ENCODE measurements around the gene DEFB108B.
A peak's percentile ranks its signal among the peaks of the same experiment; 100 is the strongest.
"Not testable (repeated sequence)": the region's sequence is repeated elsewhere in the genome, so short reads cannot be mapped to it uniquely, and the experiment has no call there.

Gene DEFB108B

DNA sequence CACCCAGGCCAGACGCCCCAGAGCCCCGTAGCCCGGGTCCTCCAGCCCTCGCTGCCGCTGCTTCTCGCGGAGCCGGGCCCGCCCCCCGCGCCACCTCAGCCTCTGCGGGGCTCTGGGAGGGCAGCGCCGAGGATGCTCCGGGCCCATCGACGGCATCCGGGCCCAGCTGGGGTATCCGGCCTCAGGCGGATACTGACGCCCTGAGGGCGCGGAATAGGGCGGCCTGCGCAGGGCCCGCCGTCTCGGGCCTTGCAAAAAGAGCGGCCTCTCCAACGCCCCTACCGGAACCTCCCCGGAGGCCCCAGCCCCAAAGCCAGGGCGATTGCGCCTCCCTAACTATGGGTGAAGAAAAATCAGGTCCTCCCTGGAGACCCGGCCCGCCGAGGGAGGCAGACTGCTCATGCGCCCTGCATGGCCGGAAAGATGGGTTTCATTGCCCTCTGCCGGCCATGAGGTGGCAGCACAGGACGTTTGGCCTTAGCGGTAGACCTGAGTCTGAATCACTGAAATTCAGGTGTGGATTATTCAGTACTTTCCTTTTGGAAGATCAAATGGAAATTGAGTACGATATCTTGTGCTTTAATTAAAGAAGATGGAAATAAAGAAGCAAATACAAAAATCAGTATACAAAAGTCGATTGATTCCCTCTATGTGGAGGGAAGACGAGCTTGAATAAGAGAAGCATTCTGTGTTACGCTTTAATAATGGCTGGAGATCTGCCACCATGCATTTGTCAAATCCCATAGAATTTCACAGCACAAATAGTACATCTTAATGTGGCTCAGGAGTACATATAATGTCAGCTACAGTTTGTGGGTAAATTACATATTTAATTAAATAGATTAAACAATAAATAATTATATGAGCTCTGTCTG is 19.3 kb upstream of the DEFB108B start:
- peak; percentile 81 for DNase-seq (ENCODE audit: low spot score)

DNA sequence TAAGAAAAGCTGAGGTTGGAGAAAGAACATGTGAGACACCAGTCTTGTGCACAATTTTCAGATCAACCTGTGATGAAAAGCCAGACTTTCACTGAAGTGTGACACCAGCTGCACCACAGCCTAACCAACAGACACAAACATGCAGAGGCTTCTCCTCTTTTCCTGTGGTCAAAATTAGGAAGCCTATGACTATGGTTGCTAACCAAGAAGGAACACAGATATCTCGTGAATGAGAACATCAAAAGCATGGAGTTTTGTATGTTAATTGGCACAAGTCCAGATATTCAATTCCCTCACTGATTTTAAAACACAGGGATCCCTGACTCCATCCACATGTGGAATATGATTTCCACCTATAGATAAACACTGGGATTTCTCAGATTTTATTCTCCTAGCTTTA is 11.5 kb upstream of the DEFB108B start:
- not testable (repeated sequence) for DNase-seq (ENCODE audit: low spot score)

- DNase-seq (ENCODE audit: low spot score), result not testable (repeated sequence)
These were observed 3.8 kb upstream of the DEFB108B start for GRCh38 chr11:71829247-71829646.

DNA sequence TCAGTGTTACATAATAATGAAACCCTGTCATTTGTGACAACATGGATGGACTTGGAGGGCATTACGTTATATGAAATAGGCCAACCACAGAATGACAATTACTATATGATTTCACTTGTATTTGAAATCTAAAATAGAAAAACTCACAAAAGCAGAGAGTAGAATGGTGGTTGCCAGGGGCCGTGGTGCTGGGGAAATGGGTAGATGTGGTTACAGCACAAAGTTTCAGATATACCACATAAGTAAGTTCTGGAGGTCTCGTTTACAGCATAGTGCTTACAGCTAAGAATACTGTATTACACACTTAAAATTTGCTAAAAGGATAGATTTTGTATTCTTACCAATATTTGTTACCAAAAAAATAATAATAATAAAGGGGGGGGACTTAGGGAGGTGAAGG is 3.3 kb upstream of the DEFB108B start:
- not testable (repeated sequence) for DNase-seq (ENCODE audit: low spot score)

DNA sequence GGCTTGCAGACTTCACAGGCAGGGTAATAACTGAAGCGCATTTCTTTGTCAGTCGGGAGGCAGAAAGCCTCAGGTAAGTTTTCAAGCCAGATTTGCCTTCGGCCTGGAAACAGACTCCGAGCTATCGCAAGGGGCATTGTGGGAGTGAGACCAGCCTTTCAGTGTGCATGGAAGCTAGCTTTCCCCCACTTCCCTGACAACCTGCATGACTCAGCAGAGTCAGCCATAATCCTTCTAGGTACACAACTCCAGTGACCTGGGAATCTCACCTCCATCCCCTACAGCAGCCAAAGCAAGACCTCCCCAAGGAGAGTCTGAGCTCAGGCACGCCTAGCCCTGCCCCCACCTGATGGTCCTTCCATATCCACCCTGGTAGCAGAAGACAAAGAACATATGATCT is 9.7 kb downstream of the DEFB108B start:
- DNase-seq (ENCODE audit: low spot score), result not testable (repeated sequence)

DNA sequence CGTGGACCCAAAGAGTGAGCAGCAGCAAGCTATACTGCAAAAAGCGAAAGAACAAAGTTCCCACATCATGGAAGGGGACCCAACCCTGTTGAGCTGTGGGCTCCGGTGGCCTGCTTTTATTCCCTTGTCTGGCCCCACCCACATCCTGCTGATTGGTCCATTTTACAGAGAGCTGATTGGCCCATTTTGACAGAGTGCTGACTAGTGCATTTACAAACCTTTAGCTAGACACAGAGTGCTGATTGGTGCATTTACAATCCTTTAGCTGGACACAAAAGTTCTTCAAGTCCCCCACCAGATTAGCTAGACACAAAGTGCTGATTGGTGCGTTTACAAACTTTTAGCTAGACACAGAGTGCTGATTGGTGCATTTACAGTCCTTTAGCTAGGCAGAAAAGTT is 10.4 kb downstream of the DEFB108B start:
- not testable (repeated sequence) for DNase-seq (ENCODE audit: low spot score)

- no peak for DNase-seq (ENCODE audit: low spot score)
These were observed 10.9 kb downstream of the DEFB108B start for GRCh38 chr11:71843858-71844257.

GRCh38 chr11:71853895-71854294 is 20.9 kb downstream of the DEFB108B start:
- not testable (repeated sequence) for DNase-seq (ENCODE audit: low spot score)

DNA sequence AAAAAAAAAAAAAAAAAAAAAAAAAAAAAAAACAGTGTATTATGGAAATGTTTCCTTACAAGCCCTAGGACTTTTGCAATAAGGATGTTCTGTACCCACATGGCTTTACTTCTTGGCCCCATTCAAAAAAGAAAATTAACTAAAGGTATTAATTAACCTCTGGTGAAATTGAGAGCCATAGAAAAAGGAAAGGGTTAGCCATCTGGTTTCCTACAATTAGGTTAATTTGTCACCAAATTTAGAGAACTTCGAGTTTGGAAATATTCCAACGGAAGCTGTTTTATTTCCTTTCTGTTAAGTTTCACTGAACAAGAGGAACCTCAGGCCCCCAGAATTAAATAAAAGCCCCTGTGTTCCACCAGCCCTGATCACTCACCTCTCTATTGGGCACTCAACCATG is 22.9 kb downstream of the DEFB108B start:
- DNase-seq (ENCODE audit: low spot score), result not testable (repeated sequence)

DNA sequence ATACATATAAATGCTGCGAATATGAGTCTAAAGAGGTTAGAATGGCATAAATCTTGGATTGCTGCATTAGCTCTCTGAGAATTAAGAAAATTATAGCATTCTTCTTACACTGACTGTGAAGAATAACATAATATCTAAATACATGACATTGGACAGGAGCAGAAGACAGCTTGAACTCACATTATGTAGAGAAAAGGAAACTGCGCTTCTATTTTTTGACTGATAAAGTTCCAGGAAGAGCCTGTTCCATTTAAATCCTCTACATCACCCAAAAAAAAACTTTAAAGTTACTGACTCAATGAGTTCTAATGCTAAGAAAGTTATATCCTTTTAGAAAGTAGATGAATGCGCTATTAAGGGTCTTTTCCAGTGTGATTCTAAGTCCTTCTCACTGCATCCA is 27.8 kb downstream of the DEFB108B start:
- DNase-seq (ENCODE audit: low spot score), result not testable (repeated sequence)

GRCh38 chr11:71863978-71864627 is 31.1 kb downstream of the DEFB108B start:
- DNase-seq (ENCODE audit: low spot score), result peak; percentile 56

DNA sequence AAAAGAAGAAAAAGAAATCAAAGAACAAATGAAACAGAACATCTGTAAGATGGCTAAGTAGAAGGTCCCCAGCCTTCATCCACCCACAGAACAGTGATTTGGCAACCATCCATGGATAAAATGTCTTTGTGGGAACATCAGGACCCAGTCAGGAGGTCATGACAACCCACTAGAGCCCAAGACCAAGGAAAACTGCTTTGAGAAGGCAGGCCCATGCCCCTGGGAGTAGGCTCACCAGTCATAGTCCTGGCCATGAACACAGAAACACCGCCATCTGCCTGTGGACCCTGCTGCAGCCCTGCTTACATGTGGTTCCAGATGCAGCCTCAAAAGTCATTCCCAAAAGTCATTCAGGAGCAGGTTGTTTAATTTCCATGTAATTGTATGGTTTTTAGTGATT is 34.2 kb downstream of the DEFB108B start:
- not testable (repeated sequence) for DNase-seq (ENCODE audit: low spot score)

DNA sequence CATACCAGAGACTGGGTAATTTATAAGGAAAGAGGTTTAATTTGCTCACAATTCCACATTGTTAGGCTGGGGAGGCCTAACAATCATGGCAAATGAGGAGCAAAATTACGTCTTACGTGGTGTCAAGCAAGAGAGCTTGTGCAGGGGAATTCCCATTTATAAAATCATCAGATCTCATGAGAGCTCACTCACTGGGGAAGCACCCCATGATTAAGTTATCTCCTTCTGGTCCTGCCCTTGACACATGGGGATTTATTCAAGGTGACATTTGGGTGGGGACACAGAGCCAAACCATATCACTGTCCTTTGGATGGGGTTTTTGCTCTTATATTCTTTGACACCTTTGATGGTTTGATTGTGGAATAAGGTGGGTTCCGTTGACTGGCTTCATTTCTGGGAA is 36.9 kb downstream of the DEFB108B start:
- DNase-seq (ENCODE audit: low spot score), result not testable (repeated sequence)

GRCh38 chr11:71870661-71871060 is 37.7 kb downstream of the DEFB108B start:
- not testable (repeated sequence) for DNase-seq (ENCODE audit: low spot score)

GRCh38 chr11:71876262-71876661 is 43.3 kb downstream of the DEFB108B start:
- not testable (repeated sequence) for DNase-seq (ENCODE audit: low spot score)

- DNase-seq (ENCODE audit: low spot score), result not testable (repeated sequence)
These were observed 45.1 kb downstream of the DEFB108B start, which contains the start of gene DEFB131B for GRCh38 chr11:71878059-71878458. DEFB131B (plus strand) TSS chr11:71878453; CDS start chr11:71878453, 0 bp downstream.

DNA sequence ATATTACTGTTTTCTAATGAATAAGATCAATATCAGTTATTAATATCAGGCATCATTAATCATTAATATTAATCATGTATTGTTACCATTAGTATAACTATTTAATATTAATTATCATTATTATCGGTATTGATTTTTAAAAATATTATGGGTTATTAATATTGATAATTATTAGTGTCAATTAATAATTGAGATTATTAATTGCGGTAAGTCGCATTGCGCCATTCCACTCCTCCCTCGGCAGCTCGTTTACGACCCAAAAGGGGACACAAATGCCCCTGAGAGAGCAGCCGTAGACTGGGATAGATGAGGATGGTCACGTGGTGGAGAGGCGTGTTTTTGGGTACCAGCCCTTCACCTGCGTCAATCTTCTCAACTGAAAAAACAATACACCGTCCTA is 52.8 kb downstream of the DEFB108B start:
- DNase-seq (ENCODE audit: low spot score), result not testable (repeated sequence)

Small RNA genes lying within 50 kb of the gene (small RNA-seq; reads per million reads assigned to genes)
- 0 reads per million in 2 experiments for gene RNA5SP342

Data from SK-N-DZ (cell line).